SU-DHL-6 (cell line): Measurements from ENCODE around the gene FFAR3.

Source experiments
- H2AFZ ChIP-seq: fragments of 200-600 bp; sonication (generic); 2 replicates; pipeline ENCODE4 v1.6.1; 2014; ENCODE audit warnings: low read depth, mild to moderate bottlenecking, moderate library complexity, mixed read lengths, antibody characterized with exemption, low read length; ENCODE audit not compliant: severe bottlenecking
- H3F3A ChIP-seq: fragments of 200-600 bp; shearing (Covaris generic); 2 replicates; pipeline ENCODE4 v1.6.0; 2016; ENCODE audit warnings: antibody characterized with exemption, mild to moderate bottlenecking; ENCODE audit not compliant: insufficient read depth
- H3K27ac ChIP-seq: fragments of 200-600 bp; sonication (generic); 2 replicates; pipeline ENCODE4 v1.5.1; 2016; ENCODE audit warnings: low read depth, mild to moderate bottlenecking, low read length, moderate library complexity, mixed read lengths
- H3K27me3 ChIP-seq: fragments of 200-600 bp; sonication (generic), shearing (Covaris generic); 2 replicates; pipeline ENCODE4 v1.6.0; 2014; ENCODE audit warnings: mild to moderate bottlenecking, low read length
- H3K36me3 ChIP-seq: fragments of 200-600 bp; sonication (generic); 2 replicates; pipeline ENCODE4 v1.6.1; 2014; ENCODE audit warnings: mild to moderate bottlenecking, low read length, mixed read lengths
- H3K4me2 ChIP-seq: fragments of 300-600, 200-600 bp; shearing (Covaris generic), sonication (generic); 2 replicates; pipeline ENCODE4 v1.6.0; 2014; ENCODE audit warnings: low read length, low read depth, mild to moderate bottlenecking; ENCODE audit not compliant: poor library complexity, severe bottlenecking
- H3K4me3 ChIP-seq: fragments of 200-600 bp; sonication (generic); 2 replicates; pipeline ENCODE4 v1.5.1; 2014; ENCODE audit warnings: antibody characterized with exemption, low read length, mild to moderate bottlenecking, mixed read lengths; ENCODE audit not compliant: insufficient read depth, poor library complexity, severe bottlenecking
- H3K79me2 ChIP-seq: fragments of 200-600 bp; sonication (generic); 2 replicates; pipeline ENCODE4 v1.6.1; 2014; ENCODE audit warnings: mild to moderate bottlenecking, low read length, moderate library complexity; ENCODE audit not compliant: insufficient read depth
- H3K9ac ChIP-seq: fragments of 200-600 bp; sonication (generic); 2 replicates; pipeline ENCODE4 v1.7.0; 2014; ENCODE audit warnings: mild to moderate bottlenecking, low read length
- H3K9me2 ChIP-seq: fragments of 200-600 bp; sonication (generic); replicated peaks from 2 replicates; pipeline ENCODE4 v1.6.1; 2014; ENCODE audit warnings: low read length; ENCODE audit not compliant: insufficient read depth
- H3K9me3 ChIP-seq: fragments of 200-600 bp; sonication (generic); 2 replicates; pipeline ENCODE4 v1.6.1; 2014; ENCODE audit warnings: low read length, mixed read lengths; ENCODE audit not compliant: insufficient read depth
- H4K20me1 ChIP-seq: fragments of 200-600 bp; sonication (generic); 2 replicates; pipeline ENCODE4 v1.6.1; 2014; ENCODE audit warnings: low read depth, mild to moderate bottlenecking, antibody characterized with exemption, low read length, moderate library complexity, mixed read lengths
- CTCF ChIP-seq: fragments of 200-600 bp; sonication (generic); IDR thresholded peaks from one replicate; pipeline ENCODE4 v1.5.1; 2017; ENCODE audit warnings: antibody characterized with exemption, mild to moderate bottlenecking, low read length, moderate library complexity; ENCODE audit not compliant: insufficient read depth, poor library complexity, severe bottlenecking
- EZH2phosphoT487 ChIP-seq: fragments of 200-600 bp; sonication (generic), shearing (Covaris generic); conservative IDR thresholded peaks from 2 replicates; pipeline ENCODE4 v1.6.1; 2018; ENCODE audit warnings: mild to moderate bottlenecking, antibody characterized with exemption, low read length, moderate library complexity, mixed read lengths

Gene FFAR3

GRCh38 chr19:35357867-35358573, at the start of gene FFAR3:
FFAR3 (plus strand) TSS chr19:35358460; CDS start chr19:35358891, 431 bp downstream.
- Histone ChIP-seq H3K9ac (no peak within 1 kb of the TSS), H2AFZ (no peak within 1 kb of the TSS), H3K4me3 (no peak within 1 kb of the TSS), H4K20me1 (no peaks in the 10 kb centered on the region), H3F3A (no peaks in the 10 kb centered on the region), H3K36me3 (no peaks in the 10 kb centered on the region), H3K9me2 (no peaks in the 10 kb centered on the region), H3K79me2 (no peaks in the 10 kb centered on the region), H3K4me2 (no peak within 1 kb of the TSS), H3K27ac (no peak within 1 kb of the TSS), H3K9me3 (no peaks in the 10 kb centered on the region), H3K27me3 (no peaks in the 10 kb centered on the region)
- TF ChIP-seq EZH2phosphoT487 (no peak), CTCF (no peak)

GRCh38 chr19:35308910-35309309, 49.4 kb upstream of the FFAR3 start:
- Histone ChIP-seq H3K4me3 (no peak overlapping the region), H3K27me3 (no peaks in the 10 kb centered on the region), H3K9ac (no peak overlapping the region), H3K36me3 (no peaks in the 10 kb centered on the region), H3K27ac (no peak overlapping the region), H3F3A (no peaks in the 10 kb centered on the region), H2AFZ (no peak overlapping the region), H4K20me1 (no peaks in the 10 kb centered on the region), H3K9me2 (no peaks in the 10 kb centered on the region), H3K4me2 (no peak overlapping the region), H3K9me3 (no peaks in the 10 kb centered on the region), H3K79me2 (no peaks in the 10 kb centered on the region)
- no peak for TF ChIP-seq EZH2phosphoT487
- TF ChIP-seq CTCF, result no peak

GRCh38 chr19:35309481-35310279, 48.6 kb upstream of the FFAR3 start:
- no peaks in the 10 kb centered on the region for H3K79me2 ChIP-seq
- H3K4me3 ChIP-seq, result no peak overlapping the region
- no peak overlapping the region for H3K9ac ChIP-seq

More at GRCh38 chr19:35309481-35310279, 48.6 kb upstream of the FFAR3 start:
- no peaks in the 10 kb centered on the region for H3K36me3 ChIP-seq
- no peaks in the 10 kb centered on the region for H3K27me3 ChIP-seq
- H3K27ac ChIP-seq, result no peak overlapping the region
- H3K9me2 ChIP-seq, result no peaks in the 10 kb centered on the region
- no peaks in the 10 kb centered on the region for H4K20me1 ChIP-seq
- H3K9me3 ChIP-seq, result no peaks in the 10 kb centered on the region
- no peak overlapping the region for H2AFZ ChIP-seq
- H3F3A ChIP-seq, result no peaks in the 10 kb centered on the region
- H3K4me2 ChIP-seq, result no peak overlapping the region
- TF ChIP-seq EZH2phosphoT487, result no peak
- no peak for TF ChIP-seq CTCF
